HTR-8/SVneo (cell line): Measurements from ENCODE around the gene CDK4.

Experiments used
- DNase-seq: peaks from one replicate; pipeline ENCODE4 v3.0.0; 2011; ENCODE audit warnings: low spot score, mixed read lengths; ENCODE audit not compliant: insufficient read length
- FAIRE-seq: peaks from 2 replicates; lab custom pipeline; 2011; peaks lifted over from hg19 to GRCh38; lab: Jason Lieb, UNC

CDK4 gene

GRCh38 chr12:57741844-57742738 is 10.0 kb downstream of the CDK4 start:
- FAIRE-seq (no peak), DNase-seq (no peak)

DNA sequence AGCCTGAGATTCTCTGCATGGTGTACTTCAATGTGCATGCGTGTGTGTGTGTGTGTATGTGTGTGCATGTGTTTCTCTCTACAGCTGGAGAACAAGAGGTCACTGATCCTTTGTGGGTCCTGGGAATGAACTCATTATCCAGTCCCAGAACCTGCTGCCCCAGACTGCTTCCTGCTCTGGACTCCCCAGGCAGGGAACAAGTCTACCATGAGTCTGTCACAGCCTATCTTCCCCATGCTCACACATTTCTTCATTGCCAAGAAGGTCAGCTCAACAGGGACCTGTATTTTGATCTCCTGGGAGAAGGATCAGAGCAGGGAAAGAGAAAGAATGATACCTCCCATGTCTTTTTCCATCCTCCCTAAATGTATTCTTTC is 10.7 kb downstream of the CDK4 start:
- DNase-seq (no peak), FAIRE-seq (no peak)

DNA sequence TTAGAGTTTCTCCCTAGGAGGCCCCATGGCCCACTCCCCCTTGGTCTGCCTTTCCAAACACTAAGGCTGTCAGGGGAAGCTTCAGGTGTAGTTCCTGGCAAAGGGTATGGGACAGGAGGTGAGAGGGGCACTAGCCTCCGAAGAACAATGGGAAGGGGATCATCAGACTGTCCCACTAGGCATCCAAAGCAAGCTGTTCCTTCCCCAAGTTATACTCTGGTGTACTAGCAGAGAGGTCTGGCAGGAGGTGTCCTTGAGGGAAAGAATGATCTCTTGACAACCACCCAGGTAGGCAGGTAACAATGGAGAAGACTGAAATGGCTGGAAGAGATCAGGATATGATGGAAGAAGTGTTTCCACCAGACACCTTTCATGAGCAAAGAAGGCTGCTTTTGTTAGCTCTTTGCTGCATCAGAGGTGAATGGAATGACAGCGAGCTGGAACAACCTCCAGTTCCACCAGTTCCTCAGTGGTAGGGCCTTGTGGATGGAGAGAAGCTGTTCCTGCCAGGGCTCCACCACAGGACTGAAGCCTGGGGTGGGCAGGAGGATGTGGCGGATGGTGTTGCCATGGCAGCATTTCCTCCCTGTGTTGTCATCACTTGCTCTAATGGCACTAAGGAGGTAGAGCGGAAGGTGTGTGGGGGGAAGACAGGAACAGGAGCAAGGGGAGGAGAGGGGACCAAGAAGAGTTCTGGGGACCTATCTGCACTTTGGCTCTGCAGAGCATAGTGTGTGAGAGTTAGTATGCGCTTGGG is 11.3 kb downstream of the CDK4 start:
- FAIRE-seq, result no peak
- DNase-seq, result no peak

DNA sequence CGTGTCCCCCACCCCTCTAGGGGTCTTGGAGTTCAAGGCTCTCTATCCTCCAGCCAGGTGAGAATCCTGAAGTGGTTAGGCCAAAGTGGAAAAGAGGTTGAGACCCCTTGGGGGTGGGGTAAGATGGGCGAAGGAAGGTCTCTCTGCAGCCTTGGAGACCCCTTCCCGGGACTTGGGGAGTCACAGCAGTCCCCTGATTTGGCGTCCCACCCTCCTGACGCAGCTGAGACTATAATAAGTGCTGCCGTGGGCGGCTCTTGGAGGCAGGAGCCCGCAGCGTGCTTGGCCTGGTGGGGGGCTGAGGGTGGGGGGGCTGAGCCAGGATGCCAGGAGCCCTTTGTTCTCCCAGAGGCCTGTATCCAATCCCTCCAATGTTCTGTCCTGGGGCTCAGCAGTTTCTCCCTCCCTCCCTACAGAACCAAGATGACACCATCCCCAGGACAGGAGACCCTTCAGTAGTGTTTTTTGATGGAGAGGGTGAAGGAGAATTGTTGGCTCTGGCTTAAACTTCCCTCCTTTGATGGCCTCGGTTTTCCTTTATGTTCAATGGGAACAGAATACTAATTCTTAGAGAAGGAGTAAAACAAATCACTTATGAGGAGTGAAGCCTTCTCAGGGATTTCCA is 12.1 kb downstream of the CDK4 start:
- DNase-seq (no peak), FAIRE-seq (no peak)

DNA sequence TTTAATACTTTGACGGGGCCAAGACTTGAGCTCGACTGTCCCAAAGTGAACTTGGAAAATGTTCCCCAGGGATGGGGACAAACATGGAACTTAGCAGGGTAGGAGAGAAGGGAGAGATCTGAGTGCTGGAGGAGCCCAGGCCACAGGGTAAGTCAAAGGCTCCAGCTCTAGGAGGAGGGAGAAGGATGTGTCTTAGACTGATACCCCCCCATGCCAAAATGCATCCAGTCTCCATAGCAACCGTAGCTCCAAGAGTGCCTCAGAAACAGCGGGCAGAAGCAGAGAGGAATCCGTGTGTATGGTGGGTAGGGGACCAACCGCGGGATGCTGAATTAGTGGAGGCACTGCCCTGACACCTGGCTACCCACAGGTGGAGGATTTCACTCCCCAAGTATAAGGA is 12.7 kb downstream of the CDK4 start:
- DNase-seq, result no peak
- no peak for FAIRE-seq

DNA sequence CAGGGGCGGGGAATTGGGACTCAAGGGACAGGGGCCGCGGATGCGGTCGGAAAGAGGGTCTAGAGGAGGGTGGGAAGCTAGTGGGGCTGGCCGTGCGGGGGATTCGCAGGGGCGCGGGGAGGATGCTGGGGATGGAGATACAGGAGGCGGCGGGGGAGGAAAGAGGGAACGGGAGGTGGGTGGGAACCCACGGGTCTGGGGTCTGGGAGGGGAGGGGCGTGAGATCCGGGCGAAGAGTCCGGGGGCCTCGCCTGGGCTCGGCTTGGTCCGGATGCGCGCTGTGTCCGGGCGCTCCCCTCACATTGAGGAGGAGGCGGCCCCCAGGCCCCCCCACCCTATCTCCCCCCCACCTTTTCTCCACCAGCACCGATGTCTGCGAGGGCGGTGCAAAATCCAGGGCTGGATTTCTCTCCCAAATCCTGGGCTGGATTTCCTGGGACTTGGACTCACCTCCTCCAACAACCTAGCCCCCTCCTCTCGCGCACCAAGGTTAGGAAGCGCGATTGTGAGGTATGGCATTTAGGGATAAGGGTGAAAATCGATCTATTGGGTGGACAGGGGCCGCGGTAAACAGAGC is 13.4 kb downstream of the CDK4 start, which contains the start of gene AGAP2:
AGAP2 (minus strand) TSS at position 82 of the 577 bp plus-strand sequence. CDS start 496 bp downstream, outside the sequence.
- FAIRE-seq (no peak), DNase-seq (peak; percentile 56)

GRCh38 chr12:57737467-57738460 is 14.3 kb downstream of the CDK4 start:
- FAIRE-seq (no peak), DNase-seq (no peak)

- no peak for DNase-seq
Observed at GRCh38 chr12:57736741-57737466, 15.2 kb downstream of the CDK4 start.

GRCh38 chr12:57735952-57736740 is 16.0 kb downstream of the CDK4 start:
- DNase-seq (peak; percentile 56), FAIRE-seq (peak; percentile 42)

More at GRCh38 chr12:57736741-57737466, 15.2 kb downstream of the CDK4 start:
- FAIRE-seq, result no peak

GRCh38 chr12:57735198-57735855 is 16.8 kb downstream of the CDK4 start:
- no peak for FAIRE-seq
- DNase-seq, result no peak

- DNase-seq (no peak), FAIRE-seq (no peak)
Observed at GRCh38 chr12:57734591-57734990, 17.5 kb downstream of the CDK4 start.

- FAIRE-seq (no peak), DNase-seq (no peak)
Observed at GRCh38 chr12:57733928-57734327, 18.2 kb downstream of the CDK4 start.

DNA sequence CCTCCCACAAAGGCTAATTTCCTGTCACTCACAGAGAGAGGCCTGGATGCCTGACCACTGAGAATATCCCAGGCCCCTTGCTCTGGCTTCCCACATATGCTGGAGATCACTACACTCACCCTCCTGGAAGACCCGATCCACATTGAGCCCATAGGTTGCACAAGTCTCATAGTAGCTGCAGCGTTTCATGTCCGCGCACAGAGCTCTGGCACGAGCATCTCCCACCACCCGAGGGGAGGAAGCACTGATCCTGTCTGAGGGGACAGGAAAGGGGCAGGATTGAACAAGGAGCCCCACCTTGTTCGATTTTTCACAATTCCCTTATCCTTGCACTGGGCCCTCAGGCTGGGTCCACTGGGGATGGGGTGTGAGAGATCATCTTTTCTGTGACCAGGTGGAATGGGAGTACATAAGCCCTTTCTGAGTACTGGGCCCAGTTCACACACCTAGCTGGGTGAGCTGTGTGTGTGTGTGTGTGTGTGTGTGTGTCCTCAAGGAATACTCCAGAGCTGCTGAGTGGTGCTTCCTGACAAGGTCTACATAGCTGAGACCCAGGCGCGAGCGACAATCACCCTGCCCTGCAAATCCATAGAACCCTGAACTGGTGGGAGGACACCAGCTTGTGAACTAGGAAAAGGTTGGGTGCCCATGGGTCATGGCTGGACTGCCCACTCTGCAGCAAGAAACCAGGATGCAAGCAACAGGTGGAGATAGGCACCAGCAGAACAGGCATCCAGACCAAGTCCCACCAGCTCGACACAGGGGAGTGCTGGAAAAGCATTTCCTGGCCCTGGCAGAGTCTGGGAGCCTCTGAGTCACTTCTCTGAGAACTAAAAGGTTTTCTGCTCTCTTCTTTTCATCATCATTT is 19.1 kb downstream of the CDK4 start:
- FAIRE-seq, result no peak
- DNase-seq, result no peak

GRCh38 chr12:57732270-57732669 is 19.8 kb downstream of the CDK4 start:
- no peak for FAIRE-seq
- DNase-seq, result no peak

- DNase-seq, result no peak
- FAIRE-seq, result no peak
Observed at GRCh38 chr12:57731411-57732080, 20.6 kb downstream of the CDK4 start.
